Ishikawa (cell line): ENCODE data around the gene SHH.

Experiments
- CEBPB ChIP-seq: IDR thresholded peaks from 2 replicates; pipeline ENCODE4 v1.6.1; 2012
- CREB1 ChIP-seq: IDR thresholded peaks from 2 replicates; pipeline ENCODE4 v1.6.1; 2012; ENCODE audit warnings: low read depth
- EGR1 ChIP-seq: IDR thresholded peaks from 2 replicates; pipeline ENCODE4 v1.6.1; 2012
- EP300 ChIP-seq: IDR thresholded peaks from 2 replicates; pipeline ENCODE4 v1.6.1; 2012; ENCODE audit warnings: borderline replicate concordance
- FOXM1 ChIP-seq: IDR thresholded peaks from 2 replicates; pipeline ENCODE4 v1.6.1; 2012; ENCODE audit warnings: low read depth, borderline replicate concordance
- MAX ChIP-seq: IDR thresholded peaks from 2 replicates; pipeline ENCODE4 v1.6.1; 2012
- NFIC ChIP-seq: IDR thresholded peaks from 2 replicates; pipeline ENCODE4 v1.6.1; 2012
- RAD21 ChIP-seq: IDR thresholded peaks from 2 replicates; pipeline ENCODE4 v1.6.1; 2012; ENCODE audit warnings: low read depth
- REST ChIP-seq: IDR thresholded peaks from 2 replicates; pipeline ENCODE4 v1.6.1; 2012; ENCODE audit warnings: low read depth, mild to moderate bottlenecking
- TAF1 ChIP-seq: IDR thresholded peaks from 2 replicates; pipeline ENCODE4 v1.6.1; 2012; ENCODE audit warnings: low read depth, mild to moderate bottlenecking
- TCF12 ChIP-seq: IDR thresholded peaks from 2 replicates; pipeline ENCODE4 v1.6.1; 2012; ENCODE audit warnings: low read depth
- TEAD4 ChIP-seq: IDR thresholded peaks from 2 replicates; pipeline ENCODE4 v1.6.1; 2012
- USF1 ChIP-seq: IDR thresholded peaks from 2 replicates; pipeline ENCODE4 v1.6.1; 2012
- YY1 ChIP-seq: IDR thresholded peaks from 2 replicates; pipeline ENCODE4 v1.6.1; 2012; ENCODE audit warnings: low read depth
- ZBTB7A ChIP-seq: IDR thresholded peaks from 2 replicates; pipeline ENCODE4 v1.6.1; 2012; ENCODE audit warnings: low read depth

The SHH gene

GRCh38 chr7:155802291-155802690 is 10.0 kb downstream of the SHH start:
- TF ChIP-seq FOXM1: no peak
- TF ChIP-seq NFIC: no peak
- TF ChIP-seq EP300: no peak
- no peak for TF ChIP-seq CEBPB
- no peak for TF ChIP-seq MAX
- TF ChIP-seq TCF12: no peak
- TF ChIP-seq EGR1: no peak
- no peak for TF ChIP-seq RAD21
- TF ChIP-seq TEAD4: no peak
- no peak for TF ChIP-seq YY1
- no peak for TF ChIP-seq CREB1
- TF ChIP-seq TAF1: no peak
- TF ChIP-seq USF1: no peak
- no peak for TF ChIP-seq ZBTB7A
- no peak for TF ChIP-seq REST

- TF ChIP-seq FOXM1 (no peak), EGR1 (no peak), TEAD4 (no peak), REST (no peak), USF1 (no peak), EP300 (no peak), CEBPB (no peak), TCF12 (no peak), MAX (no peak), TAF1 (no peak), NFIC (no peak), ZBTB7A (no peak), CREB1 (no peak)
Observed at GRCh38 chr7:155800741-155801267, 11.5 kb downstream of the SHH start.

- no peak for TF ChIP-seq MAX
- TF ChIP-seq REST: no peak
- TF ChIP-seq TAF1: no peak
- no peak for TF ChIP-seq RAD21
- no peak for TF ChIP-seq TCF12
- TF ChIP-seq EP300: no peak
- no peak for TF ChIP-seq FOXM1
- TF ChIP-seq CEBPB: no peak
- no peak for TF ChIP-seq CREB1
- no peak for TF ChIP-seq TEAD4
- no peak for TF ChIP-seq USF1
- no peak for TF ChIP-seq YY1
- TF ChIP-seq NFIC: no peak
- TF ChIP-seq EGR1: no peak
- TF ChIP-seq ZBTB7A: no peak
Observed at GRCh38 chr7:155800301-155800700, 12.0 kb downstream of the SHH start.

- TF ChIP-seq YY1: no peak
- no peak for TF ChIP-seq ZBTB7A
- no peak for TF ChIP-seq TEAD4
- no peak for TF ChIP-seq RAD21
- TF ChIP-seq MAX: no peak
- no peak for TF ChIP-seq USF1
- TF ChIP-seq TAF1: no peak
- TF ChIP-seq NFIC: no peak
- no peak for TF ChIP-seq CREB1
- no peak for TF ChIP-seq CEBPB
- TF ChIP-seq FOXM1: no peak
- no peak for TF ChIP-seq REST
- TF ChIP-seq EGR1: no peak
- TF ChIP-seq EP300: no peak
- TF ChIP-seq TCF12: no peak
Observed at GRCh38 chr7:155799514-155799913, 12.7 kb downstream of the SHH start.
